PC-9 (cell line): ENCODE data around the gene CELF4.

Experiments used
- EZH2 ChIP-seq: fragments of 200-600 bp; sonication (generic); IDR thresholded peaks from 2 replicates; pipeline ENCODE4 v1.8.0; 2017; ENCODE audit warnings: antibody characterized with exemption, low read depth
- TF ChIP-seq, protein P1 (sequence below): fragments of 200-600 bp; sonication (generic); conservative IDR thresholded peaks from 2 replicates; pipeline ENCODE4 v1.6.1; 2017; ENCODE audit warnings: mixed run types, antibody characterized with exemption, mild to moderate bottlenecking, moderate library complexity

GRCh38 chr18:37242091-37242490 lies 323.5 kb downstream of the CELF4 start:
- TF ChIP-seq EZH2, result no peak
- TF ChIP-seq, protein P1, sequence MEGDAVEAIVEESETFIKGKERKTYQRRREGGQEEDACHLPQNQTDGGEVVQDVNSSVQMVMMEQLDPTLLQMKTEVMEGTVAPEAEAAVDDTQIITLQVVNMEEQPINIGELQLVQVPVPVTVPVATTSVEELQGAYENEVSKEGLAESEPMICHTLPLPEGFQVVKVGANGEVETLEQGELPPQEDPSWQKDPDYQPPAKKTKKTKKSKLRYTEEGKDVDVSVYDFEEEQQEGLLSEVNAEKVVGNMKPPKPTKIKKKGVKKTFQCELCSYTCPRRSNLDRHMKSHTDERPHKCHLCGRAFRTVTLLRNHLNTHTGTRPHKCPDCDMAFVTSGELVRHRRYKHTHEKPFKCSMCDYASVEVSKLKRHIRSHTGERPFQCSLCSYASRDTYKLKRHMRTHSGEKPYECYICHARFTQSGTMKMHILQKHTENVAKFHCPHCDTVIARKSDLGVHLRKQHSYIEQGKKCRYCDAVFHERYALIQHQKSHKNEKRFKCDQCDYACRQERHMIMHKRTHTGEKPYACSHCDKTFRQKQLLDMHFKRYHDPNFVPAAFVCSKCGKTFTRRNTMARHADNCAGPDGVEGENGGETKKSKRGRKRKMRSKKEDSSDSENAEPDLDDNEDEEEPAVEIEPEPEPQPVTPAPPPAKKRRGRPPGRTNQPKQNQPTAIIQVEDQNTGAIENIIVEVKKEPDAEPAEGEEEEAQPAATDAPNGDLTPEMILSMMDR, result no peak
